Erythroblast (primary cell): ENCODE results near the gene ZNF248.

Experiments
- GATA1 ChIP-seq: IDR thresholded peaks from 2 replicates; pipeline ENCODE4 v1.6.1; 2011; ENCODE audit warnings: low read depth, mild to moderate bottlenecking, control low read depth, low read length, moderate library complexity
- POLR2A ChIP-seq: IDR thresholded peaks from 2 replicates; pipeline ENCODE4 v1.6.1; 2011; ENCODE audit warnings: mild to moderate bottlenecking, low read length

GRCh38 chr10:37812290-37812689, 45.1 kb downstream of the ZNF248 start:
- TF ChIP-seq POLR2A (no peak), GATA1 (no peak)
